Activated B cell treated with CpG ODN at 0.5 μM for 24 hours (primary cell): Measurements from ENCODE around the gene LRRC3. TPM values are rescaled to one million over a fixed set of nuclear protein-coding genes. Genes with fewer than 3 reads are reported as not detected.
A peak's percentile ranks its signal among the peaks of the same experiment; 100 is the strongest.

Experiments
- ATAC-seq: fragments of 200-7000 bp; cut with Tn5 transposase; one replicate; pipeline ENCODE4 v1.10.0; 2021; ENCODE audit warnings: low read depth, mild to moderate bottlenecking, moderate library complexity
- CTCF ChIA-PET: fragments of 350-600 bp; sonication (Branson Sonifier 250); formaldehyde crosslinking; loops from one replicate; lab custom pipeline; 2021; ENCODE audit warnings: antibody characterized with exemption; lab: Charles Lee
- POLR2A ChIA-PET: fragments of 350-600 bp; sonication (Branson Sonifier 250); formaldehyde crosslinking; loops from one replicate; lab custom pipeline; 2021; ENCODE audit warnings: antibody characterized with exemption; lab: Charles Lee
- DNase-seq: peaks from one replicate; pipeline ENCODE4 v3.0.0; 2022
- H3K27ac Mint-ChIP-seq: one replicate; pipeline ENCODE4 v1.8.0; 2020; ENCODE audit warnings: mixed read lengths
- H3K27me3 Mint-ChIP-seq: one replicate; pipeline ENCODE4 v1.8.0; 2021; ENCODE audit warnings: mixed read lengths
- H3K36me3 Mint-ChIP-seq: one replicate; pipeline ENCODE4 v1.8.0; 2021; ENCODE audit warnings: low read depth, mixed read lengths
- H3K4me1 Mint-ChIP-seq: one replicate; pipeline ENCODE4 v1.8.0; 2021; ENCODE audit warnings: mixed read lengths
- H3K4me3 Mint-ChIP-seq: one replicate; pipeline ENCODE4 v1.8.0; 2020; ENCODE audit warnings: mild to moderate bottlenecking, mixed read lengths
- H3K9me3 Mint-ChIP-seq: one replicate; pipeline ENCODE4 v1.8.0; 2020; ENCODE audit warnings: mixed read lengths
- CTCF ChIP-seq: fragments of 200-600 bp; IDR thresholded peaks from one replicate; pipeline ENCODE4 v1.8.0; 2022; ENCODE audit warnings: antibody characterized with exemption, mild to moderate bottlenecking
- intact Hi-C: fragments of 100-400 bp; cut with micrococcal nuclease; formaldehyde crosslinking; loops from one replicate; pipeline ENCODE4 v1.15.1; 2024
- total RNA-seq: library from RNA; stranded (reverse); gene quantifications from 2 replicates; pipeline ENCODE4 v1.2.3, GENCODE V29; 2022

The LRRC3 gene
- total RNA-seq, 1 donor from 2014 or later: 1.00 TPM

GRCh38 chr21:44456915-44457736, 1.8 kb downstream of the LRRC3 start:
- POLR2A ChIA-PET: interaction anchor here (0.6 kb wide), 2 partner anchors 590 to 740 kb away, joined by 3 to 9 read pairs; no protein-coding TSS in a partner anchor
- H3K36me3 Mint-ChIP-seq: no peaks in the 10 kb centered on the region
- no peak for TF ChIP-seq CTCF
- no peaks in the 10 kb centered on the region for H3K27me3 Mint-ChIP-seq
- peaks cover 7% of the 10 kb centered on the region for H3K9me3 Mint-ChIP-seq
- DNase-seq (no peak), ATAC-seq (no peak)
- CTCF ChIA-PET: interaction anchor here (0.8 kb wide), 1 partner anchor 154 kb away, joined by 3 read pairs; no protein-coding TSS in a partner anchor
- peak overlapping the region; percentile 69 for H3K4me3 Mint-ChIP-seq
- H3K27ac Mint-ChIP-seq: no peak overlapping the region
- H3K4me1 Mint-ChIP-seq: peaks cover 2% of the 10 kb centered on the region
- intact Hi-C loops: loop anchor here (10.0 kb wide), 1 partner anchor 152 kb away; the partner anchor contains the start of gene PFKL

- Mint-ChIP-seq H3K36me3 (no peaks in the 10 kb centered on the region), H3K9me3 (peaks cover 4% of the 10 kb centered on the region), H3K4me1 (peaks cover 2% of the 10 kb centered on the region), H3K27ac (no peak overlapping the region), H3K27me3 (no peaks in the 10 kb centered on the region), H3K4me3 (no peak overlapping the region)
- no peak for TF ChIP-seq CTCF
- ATAC-seq (no peak), DNase-seq (no peak)
- intact Hi-C loops: loop anchor here (10.0 kb wide), 1 partner anchor 154 kb away; the partner anchor contains the start of gene PFKL
- ChIA-PET POLR2A (no interaction called here), CTCF (no interaction called here)
These were observed 3.8 kb downstream of the LRRC3 start for GRCh38 chr21:44458971-44459711.

- CTCF ChIA-PET: no interaction called here
- POLR2A ChIA-PET: no interaction called here
- H3K4me3 Mint-ChIP-seq: no peak overlapping the region
- H3K27ac Mint-ChIP-seq: no peak overlapping the region
- intact Hi-C loops: loop anchor here (10.0 kb wide), 1 partner anchor 155 kb away; the partner anchor contains the start of gene PFKL
- H3K27me3 Mint-ChIP-seq: no peaks in the 10 kb centered on the region
- DNase-seq (no peak), ATAC-seq (no peak)
- no peak for TF ChIP-seq CTCF
- no peaks in the 10 kb centered on the region for H3K9me3 Mint-ChIP-seq
- no peaks in the 10 kb centered on the region for H3K36me3 Mint-ChIP-seq
- peaks cover 2% of the 10 kb centered on the region for H3K4me1 Mint-ChIP-seq
These were observed 4.6 kb downstream of the LRRC3 start for GRCh38 chr21:44459712-44460440.

- H3K36me3 Mint-ChIP-seq: no peaks in the 10 kb centered on the region
- DNase-seq (no peak), ATAC-seq (no peak)
- H3K27me3 Mint-ChIP-seq: no peaks in the 10 kb centered on the region
- H3K27ac Mint-ChIP-seq: no peak overlapping the region
- H3K4me3 Mint-ChIP-seq: no peak overlapping the region
- intact Hi-C loops: no loop called here
- ChIA-PET CTCF (no interaction called here), POLR2A (no interaction called here)
- no peak for TF ChIP-seq CTCF
- peaks cover 2% of the 10 kb centered on the region for H3K4me1 Mint-ChIP-seq
- no peaks in the 10 kb centered on the region for H3K9me3 Mint-ChIP-seq
These were observed 5.1 kb downstream of the LRRC3 start for GRCh38 chr21:44460441-44460755.
